TTC549 (cell line): Measurements from ENCODE around the gene RPS6KC1.
A peak's percentile ranks its signal among the peaks of the same experiment; 100 is the strongest.
"Not testable (repeated sequence)": the region's sequence is repeated elsewhere in the genome, so short reads cannot be mapped to it uniquely, and the experiment has no call there.

Experiments
- FAIRE-seq: peaks from 2 replicates; lab custom pipeline; 2012; peaks lifted over from hg19 to GRCh38; lab: Jason Lieb, UNC

Gene RPS6KC1

DNA sequence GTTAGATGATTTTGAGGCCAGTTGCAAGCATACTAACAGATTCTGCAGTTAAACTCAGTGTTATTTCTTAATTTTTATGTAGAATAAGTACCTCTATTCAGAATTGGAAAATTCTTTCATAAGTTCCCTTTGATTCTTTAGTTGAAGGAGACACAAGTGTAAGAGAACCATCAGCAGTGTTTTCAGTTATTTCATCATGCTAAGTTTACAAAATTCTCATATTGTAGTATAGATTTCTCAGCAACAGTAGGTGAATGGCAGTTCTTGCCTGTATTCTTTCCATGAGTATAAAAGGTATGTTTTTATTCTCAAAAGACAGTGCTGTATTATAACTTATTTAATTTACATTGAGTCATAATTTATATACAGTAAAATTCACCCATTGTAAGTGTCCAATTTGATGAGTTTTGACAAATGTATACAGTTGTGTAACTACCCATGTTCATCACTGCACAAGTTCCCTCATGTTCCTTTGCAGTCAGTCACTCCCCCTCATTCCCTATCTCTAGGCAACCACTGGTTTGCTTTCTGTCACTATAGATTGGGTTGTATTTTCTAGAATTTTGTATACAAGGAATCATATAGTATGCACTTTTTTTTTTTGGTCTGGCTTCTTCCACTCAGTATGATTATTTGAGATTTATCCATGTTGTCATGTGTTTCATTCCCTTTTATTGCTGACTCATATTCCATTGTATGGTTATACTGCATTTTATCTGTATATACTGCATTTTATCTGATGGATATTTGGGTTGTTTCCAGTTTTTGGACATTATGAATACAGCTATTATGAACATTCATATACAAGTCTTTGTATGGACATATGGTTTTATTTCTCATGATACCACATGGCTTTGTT lies 3.9 kb downstream of the RPS6KC1 start:
- peak; percentile 60 for FAIRE-seq

DNA sequence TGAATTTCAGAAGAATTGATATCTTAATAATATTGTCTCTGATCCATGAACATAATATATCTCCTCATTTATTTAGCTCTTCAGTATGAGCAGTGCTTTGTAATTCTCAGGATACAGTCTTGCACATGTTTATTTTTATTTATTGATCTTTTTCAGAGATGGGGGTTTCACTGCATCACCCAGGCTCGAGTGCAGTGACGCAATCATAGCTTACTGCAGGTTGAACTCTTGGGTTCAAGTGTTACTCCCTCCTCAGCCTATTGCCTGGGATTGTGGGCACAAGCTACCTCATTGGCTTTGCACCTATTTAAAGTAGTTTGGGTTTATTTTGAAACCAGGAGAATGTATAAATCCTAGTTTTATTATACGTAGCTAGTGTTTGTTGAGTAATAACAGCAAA lies 4.7 kb downstream of the RPS6KC1 start:
- FAIRE-seq = no peak

DNA sequence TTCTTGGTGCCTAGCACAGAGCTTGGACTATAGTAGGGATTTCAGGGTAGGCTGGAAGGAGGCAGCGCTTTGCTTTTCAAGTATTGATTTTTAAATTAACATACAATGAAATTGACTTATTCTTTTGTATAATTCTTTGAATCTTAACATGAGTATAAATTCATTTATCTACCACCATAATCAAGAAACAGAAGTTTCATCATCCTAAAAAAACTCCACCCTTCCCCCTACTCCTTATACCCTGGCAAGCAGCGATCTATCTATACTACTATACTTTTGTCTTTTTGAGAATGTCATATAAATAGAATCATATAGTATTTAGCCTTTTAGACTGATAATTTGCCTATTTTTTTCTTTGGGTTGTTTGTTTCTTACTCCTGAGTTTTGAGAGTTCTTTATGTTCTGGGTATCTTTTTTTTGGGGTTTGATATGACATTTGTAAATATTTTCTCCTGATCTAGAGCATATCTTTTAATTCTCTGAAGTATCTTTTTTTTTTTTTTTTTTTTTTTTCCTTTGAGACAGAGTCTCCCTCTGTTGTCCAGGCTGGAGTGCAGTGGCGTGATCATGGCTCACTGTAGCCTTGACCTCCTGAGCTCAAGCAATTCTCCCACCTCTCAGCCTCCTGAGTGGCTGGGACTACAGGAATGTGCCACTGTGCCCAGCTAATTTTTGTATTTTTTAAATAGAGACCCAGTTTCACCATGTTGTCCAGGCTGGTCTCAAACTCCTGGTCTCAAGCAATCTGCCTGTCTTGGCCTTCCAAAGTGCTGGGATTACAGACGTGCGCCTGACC lies 6.4 kb downstream of the RPS6KC1 start:
- peak; percentile 7 for FAIRE-seq

DNA sequence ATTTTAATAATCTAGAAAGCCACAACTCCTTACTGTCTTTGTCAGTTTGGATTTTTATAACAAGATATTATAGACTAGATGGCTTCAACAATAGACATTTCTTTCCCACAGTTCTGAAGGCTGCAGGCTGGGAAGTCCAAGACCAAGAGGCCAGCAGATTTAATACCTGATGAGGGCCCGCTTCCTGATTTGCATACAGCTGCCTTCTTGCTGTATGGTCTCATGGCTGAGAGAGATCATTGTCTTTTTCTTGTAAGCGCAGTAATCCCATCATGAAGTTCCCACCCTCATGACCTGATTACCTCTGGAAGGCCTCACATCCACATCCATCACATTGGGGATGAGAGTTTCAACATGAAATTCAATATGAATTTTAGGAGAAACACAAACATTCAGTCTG lies 9.8 kb downstream of the RPS6KC1 start:
- FAIRE-seq = no peak

DNA sequence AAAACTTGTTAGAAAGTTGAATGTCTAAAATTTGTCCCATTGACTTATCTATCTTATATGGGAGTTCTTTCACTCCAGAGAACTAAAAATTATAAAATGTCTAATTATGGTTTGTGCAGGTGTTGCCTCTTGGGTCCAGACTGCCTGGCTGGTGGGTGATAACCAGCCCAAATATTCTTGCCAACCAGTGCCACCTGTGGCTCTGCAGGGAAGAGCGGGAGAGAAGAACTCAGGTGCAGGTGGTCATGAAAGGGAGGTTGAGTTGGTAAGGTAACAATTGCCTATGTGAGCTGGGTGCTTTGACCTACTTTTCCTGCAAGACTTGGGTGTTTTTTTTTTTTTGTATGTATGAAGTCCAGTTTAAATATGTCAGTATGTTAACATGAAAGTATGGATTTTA lies 10.2 kb downstream of the RPS6KC1 start:
- FAIRE-seq = no peak

DNA sequence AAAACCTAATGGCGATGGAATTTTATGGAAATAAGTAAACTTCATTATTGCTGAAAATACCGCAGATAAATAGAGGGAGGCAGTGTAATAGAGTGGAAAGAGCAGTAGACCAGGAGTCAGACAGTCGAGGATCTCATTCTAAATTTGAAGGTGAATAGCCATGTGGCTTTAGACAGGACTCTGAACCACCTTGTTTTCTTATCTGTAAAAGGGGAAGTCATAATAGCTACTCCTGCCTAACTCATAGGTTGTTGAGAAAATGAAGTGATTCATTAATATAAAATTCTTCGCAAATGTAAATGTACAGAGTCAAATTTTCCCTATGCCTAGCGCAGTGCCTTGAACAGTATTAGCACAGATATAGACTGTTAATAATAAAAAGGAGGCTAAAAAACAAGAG lies 14.8 kb downstream of the RPS6KC1 start:
- FAIRE-seq = no peak

DNA sequence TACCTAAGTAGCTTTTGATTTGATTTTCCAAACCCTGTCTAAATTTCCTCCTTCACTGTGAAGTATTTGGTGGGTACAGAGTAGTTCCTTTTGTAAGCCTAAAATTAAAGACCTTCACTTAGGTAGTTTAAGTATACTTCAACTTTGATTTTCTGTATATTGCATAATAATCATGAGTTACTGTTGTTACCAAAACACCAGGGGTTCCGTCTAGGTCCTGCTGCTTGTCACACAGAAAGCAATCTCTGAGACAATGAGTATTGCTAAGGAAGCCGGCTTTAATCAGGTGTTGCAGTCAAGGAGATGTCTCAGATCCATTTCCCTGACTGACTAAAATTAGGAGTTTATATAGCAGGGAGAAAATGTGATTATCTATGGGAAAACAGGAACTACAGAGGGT lies 15.3 kb downstream of the RPS6KC1 start:
- no peak for FAIRE-seq

DNA sequence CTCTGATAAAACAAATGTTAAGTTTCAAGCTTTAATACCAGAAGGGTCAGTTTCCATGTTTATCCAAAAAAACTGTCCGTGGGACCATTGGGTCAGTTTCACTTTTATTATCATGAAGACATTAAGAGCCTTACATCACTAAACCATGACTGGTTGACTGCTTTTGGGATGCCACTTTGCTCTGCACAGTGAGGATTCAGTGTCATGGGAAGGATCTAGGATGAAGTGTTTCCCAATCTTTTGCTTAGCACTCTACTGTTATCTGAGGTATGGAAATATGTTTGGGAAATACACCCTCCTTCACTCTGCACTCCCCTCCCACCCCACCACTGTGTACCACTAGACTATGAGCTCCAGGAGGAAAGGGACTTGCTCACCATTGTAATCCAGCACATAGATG lies 16.3 kb downstream of the RPS6KC1 start:
- no peak for FAIRE-seq

DNA sequence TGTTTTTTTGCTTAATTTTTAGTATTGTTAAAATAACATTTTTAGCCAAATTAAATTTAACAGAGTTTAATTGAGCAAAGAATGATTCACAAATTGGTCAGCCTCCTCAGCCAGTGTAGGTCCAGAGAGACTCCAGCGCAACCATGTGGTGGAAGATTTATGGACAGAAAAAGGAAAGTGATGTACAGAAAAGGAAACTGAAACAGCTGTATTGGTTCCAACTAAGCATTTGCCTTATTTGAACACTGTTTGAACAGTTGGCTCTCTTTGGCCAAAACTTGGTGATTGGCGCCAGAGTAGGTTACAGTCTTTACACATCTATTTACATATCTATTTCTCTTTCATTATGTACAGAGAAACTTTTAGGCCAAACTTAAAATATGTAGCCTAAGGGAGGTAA lies 19.4 kb downstream of the RPS6KC1 start:
- peak; percentile 61 for FAIRE-seq

DNA sequence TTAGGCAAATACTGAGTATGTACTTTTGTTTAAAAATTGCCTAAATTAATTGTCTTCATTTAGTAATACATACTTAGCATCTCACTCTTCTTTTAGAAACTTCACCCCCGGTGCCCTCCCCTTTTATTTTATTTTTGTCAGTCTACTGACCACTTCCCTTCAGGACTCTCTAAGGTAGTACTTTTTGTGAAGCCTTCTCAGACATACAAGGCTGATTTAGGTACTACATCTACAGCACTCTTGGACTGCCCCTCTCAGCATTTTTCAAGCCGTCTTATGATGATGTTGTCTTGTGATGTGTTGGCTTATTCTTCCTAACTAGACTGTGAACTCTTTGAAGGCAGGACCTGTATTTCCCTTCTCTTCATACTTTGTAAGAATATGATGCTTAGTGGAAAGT lies 24.7 kb downstream of the RPS6KC1 start:
- no peak for FAIRE-seq

DNA sequence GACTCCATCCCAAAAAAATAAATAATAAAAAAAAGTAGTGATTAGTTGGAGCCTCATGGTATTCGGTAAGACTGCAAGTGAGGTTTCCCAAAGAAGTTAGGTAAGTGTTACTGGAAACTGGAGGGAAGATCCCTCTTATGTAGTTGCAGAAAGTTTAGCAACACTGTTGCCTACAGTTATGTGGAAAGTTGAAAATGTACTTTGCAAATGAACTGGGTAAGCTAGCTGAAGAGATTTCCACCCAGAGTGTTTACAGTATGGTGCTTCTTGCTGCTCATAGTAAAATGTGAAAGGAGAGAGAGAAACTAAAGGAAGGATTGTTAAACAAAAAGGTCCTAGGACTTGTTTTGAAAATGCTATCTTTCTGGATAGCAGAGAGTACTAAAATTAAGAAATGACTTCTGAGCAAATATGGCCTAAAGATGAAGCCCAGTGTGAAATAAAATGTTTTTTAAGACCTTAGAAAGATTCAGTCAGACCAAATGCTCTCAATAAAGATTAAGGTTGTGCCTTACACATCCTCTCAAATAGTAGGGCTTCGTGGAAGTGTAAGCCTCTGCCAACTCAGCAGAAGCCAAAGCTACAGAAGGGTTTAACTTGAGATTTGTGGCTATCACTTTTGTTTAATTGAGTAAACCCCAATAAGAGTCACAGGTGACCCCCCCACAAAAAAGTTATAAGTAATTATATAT lies 31.5 kb downstream of the RPS6KC1 start:
- FAIRE-seq = no peak

DNA sequence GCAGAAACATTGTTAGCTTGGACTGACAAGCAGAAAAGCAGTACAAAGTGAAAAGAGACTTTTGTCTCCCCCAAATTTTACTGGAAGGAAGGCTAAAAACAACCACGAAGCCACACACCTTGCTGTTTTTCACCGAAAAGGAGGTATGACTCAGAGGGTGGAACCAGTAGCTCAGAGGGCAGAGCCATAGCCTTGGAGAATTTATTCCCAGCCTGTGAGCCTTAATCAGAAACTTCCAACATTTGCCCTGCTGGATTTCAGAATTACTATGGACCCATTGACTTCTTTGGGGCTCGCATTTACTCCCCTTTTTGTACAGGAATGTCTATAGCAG lies 32.0 kb downstream of the RPS6KC1 start:
- FAIRE-seq = no peak

DNA sequence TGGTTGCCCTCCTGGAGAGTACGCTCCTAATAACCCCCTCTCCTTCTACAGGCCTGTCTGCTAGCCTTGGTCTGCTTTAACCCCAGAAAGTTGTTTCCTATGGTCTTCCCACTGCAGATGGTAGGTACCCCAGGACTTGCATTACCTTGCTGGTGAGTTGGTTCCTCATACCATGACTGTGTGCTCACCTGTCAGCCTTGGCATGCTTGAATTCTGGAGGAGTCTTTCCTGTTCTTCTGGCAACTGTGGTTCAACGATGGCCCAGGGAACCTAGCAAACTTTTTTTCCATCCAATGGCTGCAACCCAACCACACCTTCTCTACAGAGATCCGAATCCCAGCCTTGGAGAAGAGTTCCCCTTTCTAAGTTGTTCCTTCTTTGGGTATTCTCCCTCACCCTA lies 36.9 kb downstream of the RPS6KC1 start:
- FAIRE-seq = no peak

DNA sequence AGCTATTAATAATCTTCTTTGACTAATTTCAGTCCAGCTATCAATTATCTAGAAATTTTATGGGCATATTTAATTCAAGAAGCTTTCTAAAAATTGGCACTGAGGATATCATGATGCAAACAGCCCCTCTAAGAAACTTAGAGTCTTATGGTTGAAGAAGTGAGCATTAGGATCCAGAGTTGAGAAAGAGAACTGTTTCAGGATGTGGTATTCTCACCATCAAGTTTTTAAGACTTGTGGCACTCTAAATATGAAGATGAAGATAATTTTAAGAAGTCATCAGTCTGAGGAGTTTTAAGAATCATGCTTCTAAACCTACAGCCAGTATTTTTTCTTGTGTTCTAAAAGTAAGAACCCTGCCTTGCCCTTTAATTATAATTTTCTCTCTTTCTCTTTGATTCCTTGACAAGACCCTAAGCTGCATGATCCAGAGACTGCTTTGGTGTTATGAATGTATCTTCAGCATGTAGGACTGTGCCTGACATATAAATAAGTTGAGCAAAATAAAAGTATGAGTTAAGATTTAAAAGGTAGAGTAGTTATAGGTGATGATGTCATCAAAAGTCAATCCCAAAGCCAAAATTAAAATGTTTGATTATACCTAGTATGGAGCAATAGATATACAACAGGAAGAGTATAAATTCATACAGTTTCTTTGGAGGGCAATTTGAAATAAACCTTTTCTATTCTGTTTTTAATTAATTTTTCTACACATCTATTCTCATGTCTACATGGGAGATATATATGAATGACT lies 39.1 kb downstream of the RPS6KC1 start:
- no peak for FAIRE-seq

DNA sequence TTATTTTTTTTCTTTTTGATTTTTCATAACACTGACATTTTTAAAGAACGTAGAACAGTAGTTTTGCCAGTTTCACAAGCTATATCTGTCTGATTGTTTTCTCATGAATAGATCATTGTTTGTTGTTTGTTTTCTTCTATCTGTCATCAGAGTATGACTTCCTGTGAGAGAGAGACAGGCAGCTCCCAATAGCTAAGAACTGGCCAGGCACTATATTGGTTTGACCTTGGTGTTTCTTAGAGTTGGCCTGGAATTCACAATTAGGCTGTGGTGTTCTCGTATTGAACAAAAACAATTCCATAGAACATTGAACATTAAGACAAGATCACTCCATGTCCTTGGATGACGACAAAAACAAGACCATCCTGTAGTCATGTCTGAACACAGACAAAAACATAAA lies 43.4 kb downstream of the RPS6KC1 start:
- FAIRE-seq = no peak

DNA sequence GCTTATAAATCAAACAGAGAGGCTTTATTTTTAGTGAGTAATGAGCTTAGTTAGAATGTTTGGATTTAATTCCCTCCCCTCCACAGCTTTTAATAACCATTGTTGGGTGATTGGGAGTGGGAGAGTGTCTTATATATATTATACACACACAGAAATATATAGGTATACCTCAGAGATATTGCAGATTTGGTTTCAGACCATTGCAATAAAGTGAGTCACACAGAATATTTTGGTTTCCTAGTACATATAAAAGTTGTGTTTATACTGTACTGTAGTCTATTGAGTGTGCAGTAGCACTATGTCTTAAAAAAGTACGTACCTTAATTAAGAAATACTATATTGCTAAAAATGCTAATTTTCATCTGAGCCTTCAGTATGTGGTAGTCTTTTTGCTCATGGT lies 44.4 kb downstream of the RPS6KC1 start:
- no peak for FAIRE-seq

DNA sequence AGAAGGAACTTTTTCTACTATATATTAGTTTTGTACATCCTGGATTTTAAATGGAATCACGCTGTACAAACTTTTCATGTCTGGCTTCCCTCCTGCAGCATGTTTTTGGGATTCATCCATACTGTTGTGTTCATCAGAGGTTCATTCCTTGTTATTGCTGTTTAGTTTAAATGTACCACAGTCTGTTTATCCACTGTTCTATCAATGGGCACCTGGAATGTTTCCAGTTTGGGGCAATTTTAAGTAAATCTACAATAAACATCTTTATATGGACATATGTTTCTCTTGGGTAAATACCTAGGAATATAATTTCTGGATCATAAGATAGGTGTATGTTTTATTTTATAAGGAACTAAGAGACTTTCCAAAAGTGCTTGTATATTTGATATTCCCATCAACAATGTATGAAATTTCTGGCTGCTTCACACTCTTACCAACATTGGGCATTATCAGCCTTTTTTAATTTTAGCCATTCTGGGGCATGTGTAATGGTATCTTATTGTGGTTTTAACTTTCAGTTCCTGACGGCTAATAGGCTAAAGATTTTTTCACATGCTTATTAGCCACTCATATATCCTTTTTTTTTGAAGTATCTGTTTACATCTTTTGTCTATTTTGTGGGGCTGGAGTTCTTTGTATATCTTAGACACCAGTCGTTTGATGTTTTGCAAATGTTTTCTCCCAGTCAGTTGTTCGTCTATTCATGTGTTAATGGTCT lies 48.8 kb downstream of the RPS6KC1 start:
- peak; percentile 3 for FAIRE-seq

DNA sequence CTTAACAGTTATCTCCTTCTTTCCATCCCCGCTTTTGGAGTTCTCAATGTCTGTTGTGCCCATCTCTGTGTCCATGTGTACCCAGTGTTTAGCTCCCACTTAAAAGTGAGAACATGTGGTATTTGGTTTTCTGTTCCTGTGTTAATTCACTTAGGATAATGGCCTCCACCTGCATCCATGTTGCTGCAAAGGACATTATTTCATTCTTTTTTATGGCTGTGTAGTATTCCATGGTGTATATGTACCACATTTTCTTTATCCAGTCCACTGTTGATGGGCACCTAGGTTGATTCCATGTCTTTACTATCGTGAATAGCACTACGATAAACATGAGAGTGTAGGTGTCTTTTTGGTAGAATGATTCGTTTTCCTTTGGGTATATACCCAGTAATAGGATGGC lies 49.5 kb downstream of the RPS6KC1 start:
- FAIRE-seq = not testable (repeated sequence)

DNA sequence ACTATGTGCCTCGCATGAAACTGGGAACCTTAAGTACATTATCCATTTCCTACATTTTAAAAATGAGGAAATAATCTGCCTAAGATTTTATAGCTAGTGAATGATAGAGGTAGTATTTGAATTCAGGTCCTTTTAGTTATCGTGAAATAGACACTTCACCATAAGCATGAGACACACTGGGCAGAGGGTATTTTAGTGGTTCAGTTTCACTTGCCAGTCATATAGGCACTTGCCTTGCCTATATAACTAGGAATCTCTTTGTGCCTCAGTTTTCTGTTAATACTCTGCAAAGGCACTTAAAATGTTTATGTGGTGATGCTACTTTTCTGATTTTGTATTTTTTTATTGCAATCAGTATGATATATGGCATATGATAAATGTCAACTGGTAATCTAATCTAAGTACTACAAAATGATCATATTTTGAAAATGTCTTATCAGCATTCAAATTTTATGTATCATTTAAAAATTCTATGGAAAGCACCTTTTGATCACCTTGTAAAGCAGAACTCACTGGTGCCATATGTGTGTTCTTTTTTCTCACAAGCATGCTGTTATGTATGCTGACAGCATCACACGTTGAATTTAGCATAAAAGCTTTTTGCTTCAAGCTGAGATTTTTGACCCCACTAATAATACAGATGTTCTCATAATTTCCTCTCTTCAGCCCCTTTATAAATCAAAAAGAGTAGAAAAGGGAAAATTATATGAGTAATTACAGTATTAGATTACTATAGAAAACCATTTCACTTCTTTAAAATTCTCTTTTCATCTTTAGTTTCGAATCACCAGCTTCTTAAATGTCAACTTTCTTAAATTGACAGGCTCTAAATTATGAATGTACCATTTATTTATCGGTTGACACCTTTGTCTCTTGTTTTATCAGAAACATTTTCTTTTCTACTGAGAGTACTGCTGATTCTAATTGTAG lies 52.6 kb downstream of the RPS6KC1 start:
- FAIRE-seq = peak; percentile 13

DNA sequence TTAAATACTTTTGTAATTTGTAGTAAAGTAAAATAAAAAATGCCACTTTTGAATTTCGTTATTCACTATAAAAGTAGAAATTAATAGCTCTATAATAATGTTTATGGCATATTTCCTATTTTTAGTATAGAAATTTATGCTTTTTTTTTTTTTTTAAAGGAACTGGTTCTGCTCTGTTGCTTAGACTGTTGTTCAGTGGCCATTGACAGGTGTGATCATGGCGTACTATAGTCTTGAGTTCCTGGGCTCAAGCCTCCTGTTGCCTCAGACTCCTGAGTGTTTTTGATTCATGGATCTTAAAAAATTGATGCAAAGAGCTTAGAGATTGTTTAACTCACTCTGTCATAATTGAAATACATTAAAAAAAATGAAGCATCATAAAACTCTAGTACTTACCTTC lies 53.6 kb downstream of the RPS6KC1 start:
- peak; percentile 74 for FAIRE-seq

DNA sequence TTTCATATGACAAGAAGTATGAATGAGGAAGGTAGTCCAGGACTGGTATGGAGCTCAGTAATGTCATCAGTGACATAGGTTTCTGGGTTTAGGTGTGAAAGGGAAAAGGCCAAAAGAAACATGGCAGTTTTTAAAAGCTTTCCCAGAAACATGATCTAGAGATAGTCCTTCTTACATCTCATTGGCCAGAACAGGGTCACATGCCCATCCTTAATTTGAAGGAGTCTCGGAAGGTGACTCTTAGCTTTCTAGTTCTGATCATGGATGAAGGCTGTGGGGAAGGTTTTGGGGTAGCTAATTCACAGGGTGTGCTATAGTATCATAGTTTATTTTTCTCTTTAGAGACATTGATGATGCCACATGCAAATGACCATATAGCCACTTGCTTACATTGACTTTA lies 55.3 kb downstream of the RPS6KC1 start:
- FAIRE-seq = no peak
